Neural cell (in vitro differentiated cells): ENCODE results near the gene CTNNA2. TPM values are rescaled to one million over a fixed set of nuclear protein-coding genes. Genes with fewer than 3 reads are reported as not detected.

Experiments used
- H2AFZ ChIP-seq: fragments of 200-600, 300-800 bp; sonication (generic), shearing (Covaris generic); 2 replicates; pipeline ENCODE4 v1.6.0; 2014; ENCODE audit warnings: low read depth, mild to moderate bottlenecking, antibody characterized with exemption, low read length, moderate library complexity
- H3F3A ChIP-seq: fragments of 200-600 bp; shearing (Covaris generic); 2 replicates; pipeline ENCODE4 v1.6.1; 2016; ENCODE audit warnings: mild to moderate bottlenecking, moderate library complexity, mixed read lengths, antibody characterized with exemption, low read length; ENCODE audit not compliant: insufficient read depth, poor library complexity, severe bottlenecking
- H3K27ac ChIP-seq: fragments of 200-600, 300-800 bp; sonication (generic), shearing (Covaris generic); 2 replicates; pipeline ENCODE4 v1.5.1; 2014; ENCODE audit warnings: mild to moderate bottlenecking, low read length, moderate library complexity
- H3K27me3 ChIP-seq: fragments of 300-800, 200-600 bp; sonication (generic), shearing (Covaris generic); 2 replicates; pipeline ENCODE4 v1.6.0; 2014; ENCODE audit warnings: mild to moderate bottlenecking, low read depth, low read length, moderate library complexity; ENCODE audit not compliant: insufficient read depth
- H3K36me3 ChIP-seq: fragments of 300-800, 200-600 bp; sonication (generic), shearing (Covaris generic); 2 replicates; pipeline ENCODE4 v1.5.1; 2014; ENCODE audit warnings: mild to moderate bottlenecking, antibody characterized with exemption, low read length, moderate library complexity; ENCODE audit not compliant: insufficient read depth
- H3K4me2 ChIP-seq: fragments of 300-800, 200-600 bp; sonication (generic), shearing (Covaris generic); 2 replicates; pipeline ENCODE4 v1.6.0; 2014; ENCODE audit warnings: mild to moderate bottlenecking, low read length
- H3K4me3 ChIP-seq: fragments of 300-800, 200-600 bp; sonication (generic), shearing (Covaris generic); 2 replicates; pipeline ENCODE4 v1.5.1; 2014; ENCODE audit warnings: mild to moderate bottlenecking, low read length, moderate library complexity
- H3K79me2 ChIP-seq: fragments of 200-600 bp; shearing (Covaris generic); replicated peaks from 2 replicates; pipeline ENCODE4 v1.6.0; 2014; ENCODE audit warnings: mild to moderate bottlenecking, low read length, moderate library complexity; ENCODE audit not compliant: insufficient read depth
- H3K9ac ChIP-seq: fragments of 300-800, 200-600 bp; sonication (generic), shearing (Covaris generic); 2 replicates; pipeline ENCODE4 v1.6.1; 2016; ENCODE audit warnings: mild to moderate bottlenecking, low read length, mixed read lengths
- H3K9me2 ChIP-seq: fragments of 200-600 bp; shearing (Covaris generic); 2 replicates; pipeline ENCODE4 v1.6.1; 2016; ENCODE audit warnings: mild to moderate bottlenecking, low read length, mixed read lengths; ENCODE audit not compliant: insufficient read depth
- H3K9me3 ChIP-seq: fragments of 200-600, 300-800 bp; sonication (generic), shearing (Covaris generic); 2 replicates; pipeline ENCODE4 v1.6.1; 2016; ENCODE audit warnings: mild to moderate bottlenecking, mixed run types, low read length, moderate library complexity, mixed read lengths
- H4K20me1 ChIP-seq: fragments of 200-600 bp; shearing (Covaris generic); 2 replicates; pipeline ENCODE4 v1.6.1; 2016; ENCODE audit warnings: mild to moderate bottlenecking, mixed run types; ENCODE audit not compliant: insufficient read depth
- CTCF ChIP-seq: fragments of 450-650 bp; IDR thresholded peaks from 2 replicates; pipeline ENCODE4 v1.5.1; 2014; ENCODE audit warnings: antibody characterized with exemption, mild to moderate bottlenecking, moderate library complexity; ENCODE audit not compliant: poor library complexity, severe bottlenecking
- EP300 ChIP-seq: fragments of 450-650 bp; conservative IDR thresholded peaks from 2 replicates; pipeline ENCODE4 v1.6.1; 2014; ENCODE audit warnings: antibody characterized with exemption, mild to moderate bottlenecking, moderate library complexity; ENCODE audit not compliant: poor library complexity, severe bottlenecking
- EZH2 ChIP-seq: fragments of 200-600, 300-800 bp; shearing (Covaris generic), sonication (generic); IDR thresholded peaks from 2 replicates; pipeline ENCODE4 v1.6.1; 2014; ENCODE audit warnings: antibody characterized with exemption, low read length, borderline replicate concordance, mild to moderate bottlenecking; ENCODE audit not compliant: insufficient read depth, poor library complexity, severe bottlenecking
- MXI1 ChIP-seq: fragments of 450-650 bp; conservative IDR thresholded peaks from 2 replicates; pipeline ENCODE4 v1.6.1; 2014; ENCODE audit warnings: antibody characterized with exemption, mild to moderate bottlenecking; ENCODE audit not compliant: poor library complexity, severe bottlenecking
- POLR2AphosphoS5 ChIP-seq: IDR thresholded peaks from 2 replicates; pipeline ENCODE4 v1.6.1; 2012
- RAD21 ChIP-seq: fragments of 450-650 bp; conservative IDR thresholded peaks from 2 replicates; pipeline ENCODE4 v1.6.1; 2014; ENCODE audit warnings: antibody characterized with exemption, mild to moderate bottlenecking, moderate library complexity
- REST ChIP-seq: IDR thresholded peaks from 2 replicates; pipeline ENCODE4 v1.6.1; 2012; ENCODE audit warnings: borderline replicate concordance
- SMC3 ChIP-seq: fragments of 450-650 bp; conservative IDR thresholded peaks from 2 replicates; pipeline ENCODE4 v1.6.1; 2014; ENCODE audit warnings: antibody characterized with exemption, mild to moderate bottlenecking, moderate library complexity; ENCODE audit not compliant: poor library complexity
- TAF1 ChIP-seq: IDR thresholded peaks from 2 replicates; pipeline ENCODE4 v1.6.1; 2012; ENCODE audit warnings: low read depth
- polyA plus RNA-seq: library from polyadenylated mRNA; depleted of rRNA; stranded (reverse); fragments of >200 nt; gene quantifications from 2 replicates; pipeline ENCODE4 v1.2.3, GENCODE V29; 2014

CTNNA2 gene
- polyA plus RNA-seq, 1 donor from 2014 or later, result 194 TPM

- Histone ChIP-seq H3K4me2 (no peak overlapping the region), H3K9ac (no peak overlapping the region), H3K36me3 (no peaks in the 10 kb centered on the region), H3K79me2 (no peaks in the 10 kb centered on the region), H3K27ac (no peak overlapping the region), H3K27me3 (no peaks in the 10 kb centered on the region), H3F3A (no peaks in the 10 kb centered on the region), H3K4me3 (no peak overlapping the region), H3K9me2 (no peaks in the 10 kb centered on the region), H2AFZ (no peak overlapping the region), H4K20me1 (no peaks in the 10 kb centered on the region), H3K9me3 (no peaks in the 10 kb centered on the region)
- no peak for TF ChIP-seq RAD21
- no peak for TF ChIP-seq EP300
- no peak for TF ChIP-seq CTCF
- no peak for TF ChIP-seq POLR2AphosphoS5
- no peak for TF ChIP-seq SMC3
- no peak for TF ChIP-seq MXI1
- TF ChIP-seq EZH2, result no peak
- TF ChIP-seq TAF1, result no peak
- no peak for TF ChIP-seq REST
Measured at GRCh38 chr2:80322958-80323357, 810.1 kb downstream of the CTNNA2 start.

- Histone ChIP-seq H3K27ac (no peak overlapping the region), H3F3A (no peaks in the 10 kb centered on the region), H3K9ac (no peak overlapping the region), H2AFZ (no peak overlapping the region), H3K4me3 (no peak overlapping the region), H3K9me2 (no peaks in the 10 kb centered on the region), H3K9me3 (no peaks in the 10 kb centered on the region), H3K79me2 (no peaks in the 10 kb centered on the region), H3K4me2 (no peak overlapping the region), H3K36me3 (no peaks in the 10 kb centered on the region), H3K27me3 (no peaks in the 10 kb centered on the region), H4K20me1 (no peaks in the 10 kb centered on the region)
- TF ChIP-seq REST, result no peak
- no peak for TF ChIP-seq EZH2
- TF ChIP-seq SMC3, result no peak
- no peak for TF ChIP-seq TAF1
- no peak for TF ChIP-seq POLR2AphosphoS5
- no peak for TF ChIP-seq EP300
- no peak for TF ChIP-seq RAD21
- TF ChIP-seq MXI1, result no peak
- TF ChIP-seq CTCF, result no peak
Measured at GRCh38 chr2:80323610-80324009, 810.8 kb downstream of the CTNNA2 start.
